Fibroblast of villous mesenchyme (primary cell): ENCODE measurements around the gene LMO1. TPM values are rescaled to one million over a fixed set of nuclear protein-coding genes. Genes with fewer than 3 reads are reported as not detected.

Experiments used
- DNase-seq: peaks from one replicate; pipeline ENCODE4 v3.0.0-alpha.2; 2010; ENCODE audit warnings: low read depth
- H3K4me3 ChIP-seq: 2 replicates; pipeline ENCODE4 v1.5.1; 2011; ENCODE audit warnings: low read depth, mild to moderate bottlenecking, low read length
- total RNA-seq: library from RNA; depleted of rRNA; stranded (reverse); fragments of >200 nt; gene quantifications from 2 replicates; pipeline ENCODE4 v1.2.3, GENCODE V29; 2012
- TF ChIP-seq, protein P1 (sequence below): IDR thresholded peaks from 2 replicates; pipeline ENCODE4 v1.5.1; 2012; ENCODE audit warnings: low read depth, mild to moderate bottlenecking, low read length; ENCODE audit not compliant: insufficient read depth

The LMO1 gene
- total RNA-seq, 1 donor = not detected

DNA sequence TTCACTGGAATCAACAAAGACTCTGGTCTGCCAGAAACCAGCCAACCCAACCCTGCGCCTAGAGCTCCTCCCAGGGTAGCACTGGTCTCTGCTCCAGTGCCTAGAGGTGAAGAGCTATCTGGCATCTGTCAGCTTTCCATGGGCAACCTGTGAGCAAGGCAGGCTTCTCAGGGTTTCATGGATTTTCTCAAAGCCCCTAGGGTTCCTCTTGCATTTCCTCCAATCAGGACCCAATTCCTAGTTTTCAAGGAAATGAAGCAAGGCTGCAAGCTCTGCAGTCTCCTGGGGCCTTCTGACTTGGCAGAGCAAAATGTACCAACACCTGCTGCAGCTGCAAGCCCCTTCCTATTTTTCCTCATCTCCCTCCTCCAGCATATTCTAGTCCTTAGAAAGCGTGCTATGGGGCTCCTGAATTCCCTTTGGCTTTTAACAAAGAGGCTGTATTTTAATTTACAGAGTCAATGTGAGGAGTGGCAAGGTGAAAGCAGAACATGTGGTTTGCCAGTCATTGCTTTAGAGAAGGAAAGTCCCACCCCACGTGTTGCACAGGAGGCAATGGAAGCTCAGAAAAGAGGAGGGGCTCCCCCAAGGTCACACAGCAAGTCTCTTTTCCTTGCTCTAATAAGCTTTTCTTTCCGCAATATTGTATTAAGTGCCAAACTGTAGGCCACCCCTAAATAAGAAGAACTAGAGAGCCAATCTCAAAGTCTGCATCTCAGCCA is 61.9 kb downstream of the LMO1 start:
- no peak for DNase-seq
- no peak overlapping the region for H3K4me3 ChIP-seq
- TF ChIP-seq, protein P1, sequence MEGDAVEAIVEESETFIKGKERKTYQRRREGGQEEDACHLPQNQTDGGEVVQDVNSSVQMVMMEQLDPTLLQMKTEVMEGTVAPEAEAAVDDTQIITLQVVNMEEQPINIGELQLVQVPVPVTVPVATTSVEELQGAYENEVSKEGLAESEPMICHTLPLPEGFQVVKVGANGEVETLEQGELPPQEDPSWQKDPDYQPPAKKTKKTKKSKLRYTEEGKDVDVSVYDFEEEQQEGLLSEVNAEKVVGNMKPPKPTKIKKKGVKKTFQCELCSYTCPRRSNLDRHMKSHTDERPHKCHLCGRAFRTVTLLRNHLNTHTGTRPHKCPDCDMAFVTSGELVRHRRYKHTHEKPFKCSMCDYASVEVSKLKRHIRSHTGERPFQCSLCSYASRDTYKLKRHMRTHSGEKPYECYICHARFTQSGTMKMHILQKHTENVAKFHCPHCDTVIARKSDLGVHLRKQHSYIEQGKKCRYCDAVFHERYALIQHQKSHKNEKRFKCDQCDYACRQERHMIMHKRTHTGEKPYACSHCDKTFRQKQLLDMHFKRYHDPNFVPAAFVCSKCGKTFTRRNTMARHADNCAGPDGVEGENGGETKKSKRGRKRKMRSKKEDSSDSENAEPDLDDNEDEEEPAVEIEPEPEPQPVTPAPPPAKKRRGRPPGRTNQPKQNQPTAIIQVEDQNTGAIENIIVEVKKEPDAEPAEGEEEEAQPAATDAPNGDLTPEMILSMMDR = no peak

DNA sequence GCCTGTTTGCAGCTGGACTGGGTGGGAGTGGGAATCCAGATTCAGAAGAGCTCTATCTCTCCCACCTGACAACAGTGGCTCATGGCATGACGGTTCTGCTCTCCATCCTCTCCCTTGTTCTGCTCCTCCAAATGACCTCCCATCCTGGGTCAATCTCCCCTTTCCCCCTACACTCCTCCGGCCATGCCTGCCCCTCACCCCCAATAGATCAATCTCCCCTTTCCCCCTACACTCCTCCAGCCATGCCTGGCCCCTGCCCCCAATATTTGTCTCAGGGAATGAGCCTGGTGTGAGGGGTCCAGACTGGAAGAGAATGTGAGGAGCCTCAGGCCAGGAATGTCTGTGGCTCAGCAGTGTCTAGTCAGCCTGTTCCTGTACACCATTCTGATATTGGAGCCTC is 64.0 kb downstream of the LMO1 start:
- TF ChIP-seq, protein P1 = no peak

DNA sequence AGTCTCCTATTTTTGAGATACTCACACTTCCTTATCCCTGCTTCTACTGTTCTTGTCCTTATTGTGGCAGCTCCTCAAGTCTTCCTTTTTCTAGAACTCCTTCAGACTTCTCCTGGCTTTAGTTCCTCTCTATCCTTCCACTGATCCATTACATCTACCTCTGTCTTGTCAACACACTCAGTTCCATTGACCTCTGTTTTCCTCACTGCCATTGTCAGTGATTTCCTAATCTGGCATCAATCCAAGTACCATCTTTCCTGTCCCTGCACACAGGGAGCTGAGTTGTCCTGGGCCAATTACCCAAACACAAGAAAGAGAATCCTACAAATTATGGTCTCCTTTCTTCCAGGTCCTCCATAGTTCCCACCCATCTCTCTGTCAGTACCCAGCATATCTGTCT is 66.9 kb downstream of the LMO1 start:
- H3K4me3 ChIP-seq = no peak overlapping the region
- no peak for DNase-seq
- TF ChIP-seq, protein P1 = no peak

More for the DNA sequence above, 64.0 kb downstream of the LMO1 start:
- DNase-seq = no peak
- H3K4me3 ChIP-seq = no peak overlapping the region

DNA sequence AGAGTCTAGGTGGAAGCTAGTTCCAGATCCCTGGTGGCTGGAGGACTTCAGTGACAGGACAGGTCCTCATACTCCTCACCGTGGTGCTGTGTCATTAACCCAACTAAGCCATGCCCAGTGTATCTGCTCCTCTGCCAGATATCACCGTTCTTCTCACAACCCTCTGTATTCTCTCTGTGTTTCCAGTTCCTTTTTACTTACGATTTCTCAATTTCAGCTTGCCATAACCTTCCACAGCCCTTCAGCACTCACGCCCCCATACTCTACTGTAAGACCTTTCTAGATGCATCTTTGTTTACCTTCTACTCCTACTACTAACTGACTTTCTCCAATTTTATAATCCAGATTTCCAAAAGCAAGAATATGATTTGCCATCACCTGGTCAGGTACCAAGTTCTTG is 68.7 kb downstream of the LMO1 start:
- TF ChIP-seq, protein P1 = no peak
- no peak overlapping the region for H3K4me3 ChIP-seq
- no peak for DNase-seq

DNA sequence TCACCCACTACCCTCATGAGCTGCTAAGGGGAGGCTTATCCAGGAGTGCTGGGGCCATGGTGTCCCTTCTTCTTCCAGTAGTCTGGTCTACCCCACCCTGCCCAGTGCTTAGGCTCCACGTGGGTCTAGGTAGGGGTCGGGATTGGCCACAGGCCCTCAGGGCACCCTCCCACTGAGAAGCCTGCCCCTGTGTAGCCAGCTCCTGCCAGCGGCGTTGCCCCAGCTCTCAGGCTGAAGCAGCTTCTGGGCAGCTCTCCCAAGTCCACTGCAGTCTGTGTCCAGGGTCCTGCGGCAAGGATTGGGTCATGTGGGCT is 70.8 kb downstream of the LMO1 start:
- DNase-seq = no peak
- TF ChIP-seq, protein P1 = no peak
- no peak overlapping the region for H3K4me3 ChIP-seq

DNA sequence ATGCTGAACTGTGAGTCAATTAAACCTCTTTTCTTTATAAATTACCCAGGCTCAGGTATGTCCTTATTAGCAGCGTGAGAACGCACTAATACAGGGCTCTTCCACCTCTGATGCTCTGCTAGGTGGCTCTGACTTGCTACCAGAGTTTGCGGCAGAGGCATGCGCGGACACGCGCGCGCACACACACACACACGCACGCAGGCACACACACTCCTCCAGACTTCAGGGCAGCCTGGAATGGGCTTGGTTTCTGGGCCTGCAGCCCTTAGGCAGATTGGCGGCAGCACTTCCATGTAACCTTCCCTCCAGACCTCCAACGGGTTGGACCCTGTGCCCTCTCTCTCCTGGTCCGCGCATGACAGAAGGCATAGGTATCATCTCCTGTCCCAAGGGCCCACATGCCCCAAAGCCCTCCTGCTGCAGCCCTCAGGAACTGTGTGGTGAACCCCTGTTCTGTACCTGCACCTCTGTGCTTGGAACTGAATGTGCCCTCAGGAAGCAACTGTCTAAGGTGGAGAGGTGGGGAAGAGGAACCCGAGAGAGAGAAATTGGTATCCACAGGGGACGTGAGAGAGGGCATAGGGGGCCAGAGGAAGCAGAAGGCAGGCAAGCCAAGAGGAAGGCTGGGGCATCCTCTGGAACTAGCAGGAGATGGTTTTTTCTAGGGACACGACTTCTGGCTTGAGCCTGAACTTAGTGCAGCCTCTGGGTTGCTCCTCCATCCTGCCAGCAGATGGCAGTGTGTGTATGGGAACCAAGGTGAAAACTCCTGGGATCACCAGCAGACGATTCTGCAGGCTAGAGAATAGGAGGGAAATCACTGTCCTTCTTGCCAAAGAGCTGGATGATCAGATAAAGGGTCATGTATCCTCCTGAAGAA is 71.4 kb downstream of the LMO1 start:
- TF ChIP-seq, protein P1 = peak; percentile 85
- peak; percentile 61 for DNase-seq
- H3K4me3 ChIP-seq = no peak overlapping the region
